ENCODE results near the gene SPAG5. TPM values are rescaled to one million over a fixed set of nuclear protein-coding genes. Genes with fewer than 3 reads are reported as not detected.

SPAG5 gene
- total RNA-seq, 4 donors from 2014 or later, result 1.1 to 9.0 (median 4.7) TPM

GRCh38 chr17:28599311-28600184 lies 723 bp upstream of the SPAG5 start:
- TF ChIP-seq CTCF (IDR thresholded peaks at IDR 0.05; ENCODE audit: low read depth), result no peak

- TF ChIP-seq CTCF (IDR thresholded peaks at IDR 0.05; ENCODE audit: low read depth), result no peak
Measured at GRCh38 chr17:28598389-28598788, 436 bp downstream of the SPAG5 start.

GRCh38 chr17:28597606-28598383 lies 1.0 kb downstream of the SPAG5 start:
- TF ChIP-seq CTCF (IDR thresholded peaks at IDR 0.05; ENCODE audit: low read depth), result no peak

- no peak for TF ChIP-seq CTCF (IDR thresholded peaks at IDR 0.05; ENCODE audit: low read depth)
Measured at GRCh38 chr17:28592260-28592659, 6.6 kb downstream of the SPAG5 start.

GRCh38 chr17:28585851-28586250 lies 13.0 kb downstream of the SPAG5 start:
- TF ChIP-seq CTCF (IDR thresholded peaks at IDR 0.05; ENCODE audit: low read depth), result no peak

- TF ChIP-seq CTCF (IDR thresholded peaks at IDR 0.05; ENCODE audit: low read depth), result no peak
Measured at GRCh38 chr17:28584434-28584833, 14.4 kb downstream of the SPAG5 start.

- no peak for TF ChIP-seq CTCF (IDR thresholded peaks at IDR 0.05; ENCODE audit: low read depth)
Measured at GRCh38 chr17:28582513-28582912, 16.3 kb downstream of the SPAG5 start.
